ENCODE results near the gene TBC1D10B. TPM values are rescaled to one million over a fixed set of nuclear protein-coding genes. Genes with fewer than 3 reads are reported as not detected.

TBC1D10B gene
- polyA plus RNA-seq, 1 experiment = 16.5 TPM

DNA sequence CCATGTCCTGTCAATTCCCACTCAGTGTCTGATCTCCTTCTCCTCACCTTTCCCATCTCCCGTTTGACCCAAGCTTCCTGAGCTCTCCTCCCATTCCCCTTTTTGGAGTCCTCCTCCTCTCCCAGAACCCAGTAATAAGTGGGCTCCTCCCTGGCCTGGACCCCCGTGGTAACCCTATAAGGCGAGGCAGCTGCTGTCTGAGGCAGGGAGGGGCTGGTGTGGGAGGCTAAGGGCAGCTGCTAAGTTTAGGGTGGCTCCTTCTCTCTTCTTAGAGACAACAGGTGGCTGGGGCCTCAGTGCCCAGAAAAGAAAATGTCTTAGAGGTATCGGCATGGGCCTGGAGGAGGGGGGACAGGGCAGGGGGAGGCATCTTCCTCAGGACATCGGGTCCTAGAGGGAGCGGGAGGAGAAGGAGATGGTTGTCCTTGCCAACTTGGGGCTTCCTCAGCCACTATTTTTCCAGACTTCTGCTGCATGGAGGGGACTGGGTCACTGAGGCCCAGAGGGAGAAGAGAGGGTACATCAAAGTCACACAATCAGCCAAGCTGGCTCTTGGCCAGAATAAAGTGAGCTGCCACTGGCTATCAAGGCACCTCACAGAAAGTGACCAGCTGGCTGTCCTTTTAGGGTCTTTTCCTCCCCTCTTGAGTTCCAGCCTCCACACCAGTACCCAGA, 1.9 kb upstream of the TBC1D10B start:
- H3K4me3 ChIP-seq (ENCODE audit: low read depth, low read length) = no peak overlapping the region
- H3K27me3 ChIP-seq (ENCODE audit: control insufficient read depth, insufficient read depth, low read length) = no peaks in the 10 kb centered on the region
- CTCF ChIA-PET = interaction anchor here (0.6 kb wide), 1 partner anchor 13 kb away, joined by 3 read pairs; no protein-coding TSS in a partner anchor
- TF ChIP-seq CTCF (IDR thresholded peaks at IDR 0.05; ENCODE audit: insufficient read depth, low read depth, low read length) = no peak
- no peaks in the 10 kb centered on the region for H3K36me3 ChIP-seq (ENCODE audit: control insufficient read depth, insufficient read depth, low read length)
- POLR2A ChIA-PET = no interaction called here
- no peak for DNase-seq (ENCODE audit: low read depth)

DNA sequence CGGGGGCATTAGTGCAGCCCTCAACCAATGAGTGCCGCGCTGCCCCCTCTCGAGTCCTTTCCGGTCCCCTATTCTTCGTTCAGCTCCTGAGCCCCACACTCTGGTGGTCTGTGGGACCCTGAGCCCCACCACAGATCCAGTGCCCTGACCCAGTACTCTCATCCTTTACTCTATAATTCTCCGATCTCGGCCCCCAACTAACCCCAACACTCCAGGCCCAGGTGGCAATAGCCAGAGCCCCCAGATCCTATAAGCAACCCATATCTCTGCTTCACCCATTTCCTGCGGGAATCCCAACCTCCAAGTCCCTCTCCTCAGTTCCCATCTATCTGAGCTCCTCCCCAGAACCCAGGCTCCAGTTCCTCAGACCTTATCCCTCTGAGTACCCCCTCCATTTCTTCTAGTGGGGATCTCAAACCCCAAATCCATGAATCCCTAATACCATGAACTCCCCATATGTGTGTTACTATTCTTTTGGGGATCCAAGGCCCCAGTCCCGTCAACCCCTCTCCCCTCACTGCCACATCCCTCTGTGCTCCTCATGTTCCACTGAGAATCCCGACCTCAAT, 1.0 kb upstream of the TBC1D10B start:
- ChIA-PET CTCF (interaction anchor here (0.7 to 1.1 kb wide), 3 partner anchors 10 to 259 kb away, joined by 3 to 4 read pairs (median 3); no protein-coding TSS in a partner anchor), POLR2A (interaction anchor here (1.0 kb wide), 2 partner anchors 16 to 21 kb away, joined by 4 to 7 read pairs; partner anchors contain the start of gene CD2BP2)
- H3K36me3 ChIP-seq (ENCODE audit: control insufficient read depth, insufficient read depth, low read length) = no peaks in the 10 kb centered on the region
- DNase-seq (ENCODE audit: low read depth) = no peak
- H3K27me3 ChIP-seq (ENCODE audit: control insufficient read depth, insufficient read depth, low read length) = no peaks in the 10 kb centered on the region
- TF ChIP-seq CTCF (IDR thresholded peaks at IDR 0.05; ENCODE audit: insufficient read depth, low read depth, low read length) = no peak
- H3K4me3 ChIP-seq (ENCODE audit: low read depth, low read length) = peak overlapping the region; percentile 47

GRCh38 chr16:30369938-30370455, 297 bp downstream of the TBC1D10B start:
- DNase-seq (ENCODE audit: low read depth) = no peak
- Histone ChIP-seq H3K27me3 (ENCODE audit: control insufficient read depth, insufficient read depth, low read length) (no peaks in the 10 kb centered on the region), H3K4me3 (ENCODE audit: low read depth, low read length) (peak overlapping the region; percentile 85), H3K36me3 (ENCODE audit: control insufficient read depth, insufficient read depth, low read length) (peaks cover 5% of the 10 kb centered on the region; the same call in 1 of the 2 replicates)
- ChIA-PET POLR2A (interaction anchor here (0.5 to 1.1 kb wide), 2 partner anchors 14 to 239 kb away, joined by 3 to 7 read pairs; no protein-coding TSS in a partner anchor), CTCF (interaction anchor here (1.1 to 1.2 kb wide), 2 partner anchors 25 to 34 kb away, joined by 3 read pairs; partner anchors contain the start of gene ZNF48)
- no peak for TF ChIP-seq CTCF (IDR thresholded peaks at IDR 0.05; ENCODE audit: insufficient read depth, low read depth, low read length)

- ChIA-PET POLR2A (interaction anchor here (1.1 kb wide), 1 partner anchor 13 kb away, joined by 3 read pairs; no protein-coding TSS in a partner anchor), CTCF (interaction anchor here (0.8 to 1.2 kb wide), 5 partner anchors 26 to 330 kb away, joined by 3 to 4 read pairs (median 3); partner anchors contain the start of genes ZNF48 and ZNF771)
- DNase-seq (ENCODE audit: low read depth) = no peak
- Histone ChIP-seq H3K27me3 (ENCODE audit: control insufficient read depth, insufficient read depth, low read length) (no peaks in the 10 kb centered on the region), H3K4me3 (ENCODE audit: low read depth, low read length) (peak overlapping the region; percentile 85), H3K36me3 (ENCODE audit: control insufficient read depth, insufficient read depth, low read length) (peaks cover 8% of the 10 kb centered on the region)
- TF ChIP-seq CTCF (IDR thresholded peaks at IDR 0.05; ENCODE audit: insufficient read depth, low read depth, low read length) = no peak
Measured at GRCh38 chr16:30369091-30369937, 980 bp downstream of the TBC1D10B start.

Data from BJ (cell line).